Aorta (tissue), 5 donors: ENCODE data around the gene NFX1. TPM values are rescaled to one million over a fixed set of nuclear protein-coding genes. Genes with fewer than 3 reads are reported as not detected.
A peak's percentile ranks its signal among the peaks of the same experiment; 100 is the strongest.

Experiments
- ATAC-seq: fragments of 200-7000 bp; cut with Tn5 transposase; one replicate; pipeline ENCODE4 v1.9.1; 2022; ENCODE audit warnings: moderate library complexity; ENCODE audit not compliant: low FRiP score
- DNase-seq, 2 donors: peaks; one replicate each; pipeline ENCODE4 v3.0.0-alpha.2; 2020
- H3K27ac ChIP-seq, 2 donors: one replicate each; pipeline ENCODE4 v1.5.1; 2013; ENCODE audit warnings: low read length in 2 of 2, mild to moderate bottlenecking in 2 of 2, moderate library complexity in 2 of 2, control low read depth in 1 of 2, inconsistent platforms in 1 of 2, low read depth in 1 of 2
- H3K27me3 ChIP-seq, 2 donors: one replicate each; pipeline ENCODE4 v1.6.1; 2013; ENCODE audit warnings: control low read depth in 1 of 2, low read length in 1 of 2, mild to moderate bottlenecking in 1 of 2, moderate library complexity in 1 of 2; ENCODE audit not compliant: insufficient read depth in 2 of 2, control insufficient read depth in 1 of 2
- H3K36me3 ChIP-seq, 2 donors: one replicate each; pipeline ENCODE4 v1.6.1; 2013; ENCODE audit warnings: control low read depth in 1 of 2, low read length in 1 of 2, mild to moderate bottlenecking in 1 of 2; ENCODE audit not compliant: insufficient read depth in 2 of 2, control insufficient read depth in 1 of 2
- H3K4me1 ChIP-seq, 2 donors: one replicate each; pipeline ENCODE4 v1.6.1; 2013; ENCODE audit warnings: low read length in 2 of 2, control low read depth in 1 of 2, mild to moderate bottlenecking in 1 of 2, moderate library complexity in 1 of 2; ENCODE audit not compliant: insufficient read depth in 2 of 2, control insufficient read depth in 1 of 2
- H3K4me3 ChIP-seq, 2 donors: one replicate each; pipeline ENCODE4 v1.5.1; 2013; ENCODE audit warnings: low read length in 2 of 2, control low read depth in 1 of 2, mild to moderate bottlenecking in 1 of 2
- H3K9me3 ChIP-seq: one replicate; pipeline ENCODE4 v1.6.1; 2013; ENCODE audit warnings: mild to moderate bottlenecking, low read length; ENCODE audit not compliant: control insufficient read depth
- WGBS, 2 donors: extraction: QIAGEN DNeasy Blood & Tissue Kit; methylation state at CpG; one replicate each; pipeline ENCODE4 v1.1.7; 2013; 5-methylcytosine and 5-hydroxymethylcytosine counted together
- intact Hi-C, 2 donors: fragments of 100-400 bp; cut with DNase I; formaldehyde crosslinking; loops; one replicate each; pipeline versions ENCODE4 v1.14.2 to v1.15.0; 2022
- polyA plus RNA-seq, 2 donors: library from polyadenylated mRNA; stranded (reverse); fragments of 200-250 nt; gene quantifications; one replicate each; pipeline ENCODE4 v1.2.3, GENCODE V29; 2013
- total RNA-seq, 2 donors: library from RNA; stranded (reverse); fragmentation: NEBNext Ultra II Directional; extraction: Animal tissue kit (Norgen Biotek cat#: 25700); gene quantifications; one replicate each; pipeline ENCODE4 v1.2.1, GENCODE V29; 2021
- donor health status: healthy with polysubstance abuse.
- donor health status: Bipolar disorder and iron deficiency.
- donor health status: DM: no; HTN: no; CAD: no.
- donor health status: DM: no; HTN: no; CAD: no.
- donor health status: DM: yes; HTN: yes; CAD: no.

Gene NFX1
- total and polyA plus RNA-seq, 4 donors = 21.4 to 38.3 (median 29.7) TPM

GRCh38 chr9:33293782-33294181 is 3.5 kb downstream of the NFX1 start:
- Histone ChIP-seq H3K4me3 (no peak overlapping the region), H3K27ac (no peak overlapping the region), H3K36me3 (peaks cover 0 to 2% of the 10 kb centered on the region in 2 donors), H3K9me3 (no peaks in the 10 kb centered on the region), H3K27me3 (no peaks in the 10 kb centered on the region), H3K4me1 (peaks cover 0 to 3% of the 10 kb centered on the region in 2 donors)
- no peak for ATAC-seq
- intact Hi-C loops = loop anchor here in 1 of 2 donors (5.0 kb wide), 1 partner anchor 34 kb away; no protein-coding TSS in a partner anchor
- DNase-seq = no peak
- WGBS, 2 donors = 81 to 82% methylated on average over 2 of the region's 2 CpGs

GRCh38 chr9:33294670-33295432 is 4.5 kb downstream of the NFX1 start:
- no peaks in the 10 kb centered on the region for H3K27me3 ChIP-seq
- no peak for DNase-seq
- peaks cover 0 to 4% of the 10 kb centered on the region in 2 donors for H3K36me3 ChIP-seq
- H3K4me3 ChIP-seq = no peak overlapping the region
- peaks cover 0 to 3% of the 10 kb centered on the region in 2 donors for H3K4me1 ChIP-seq
- no peaks in the 10 kb centered on the region for H3K9me3 ChIP-seq
- ATAC-seq = no peak
- intact Hi-C loops = loop anchor here in 1 of 2 donors (5.0 kb wide), 1 partner anchor 32 kb away; no protein-coding TSS in a partner anchor
- no peak overlapping the region for H3K27ac ChIP-seq
- WGBS, 2 donors = 87 to 92% methylated on average over 12 of the region's 12 CpGs

GRCh38 chr9:33295571-33295970 is 5.3 kb downstream of the NFX1 start:
- intact Hi-C loops = no loop called here
- ATAC-seq = no peak
- Histone ChIP-seq H3K27me3 (no peaks in the 10 kb centered on the region), H3K9me3 (no peaks in the 10 kb centered on the region), H3K4me3 (no peak overlapping the region), H3K27ac (no peak overlapping the region), H3K4me1 (peaks cover 0 to 3% of the 10 kb centered on the region in 2 donors), H3K36me3 (peaks cover 3 to 4% of the 10 kb centered on the region in 2 donors)
- whole genome bisulfite sequencing, 2 donors = 78 to 82% methylated on average over 2 of the region's 2 CpGs
- no peak for DNase-seq

GRCh38 chr9:33297432-33297831 is 7.1 kb downstream of the NFX1 start:
- intact Hi-C loops = no loop called here
- Histone ChIP-seq H3K36me3 (peaks cover 3 to 4% of the 10 kb centered on the region in 2 donors), H3K9me3 (no peaks in the 10 kb centered on the region), H3K27me3 (no peaks in the 10 kb centered on the region), H3K4me1 (no peaks in the 10 kb centered on the region), H3K27ac (no peak overlapping the region), H3K4me3 (no peak overlapping the region)
- 78 to 83% methylated on average over 1 of the region's 1 CpG for WGBS, 2 donors
- ATAC-seq (peak; percentile 29), DNase-seq (peak in 1 of 2 donors; percentile 74)

GRCh38 chr9:33300546-33300945 is 10.2 kb downstream of the NFX1 start:
- DNase-seq (no peak), ATAC-seq (no peak)
- H3K9me3 ChIP-seq = no peaks in the 10 kb centered on the region
- H3K36me3 ChIP-seq = peaks cover 5 to 11% of the 10 kb centered on the region in 2 donors
- WGBS, 2 donors = 72 to 73% methylated on average over 2 of the region's 2 CpGs
- no peak overlapping the region for H3K4me3 ChIP-seq
- no peaks in the 10 kb centered on the region for H3K4me1 ChIP-seq
- H3K27ac ChIP-seq = no peak overlapping the region
- H3K27me3 ChIP-seq = no peaks in the 10 kb centered on the region
- intact Hi-C loops = no loop called here

GRCh38 chr9:33304362-33304761 is 14.0 kb downstream of the NFX1 start:
- no peak for ATAC-seq
- Histone ChIP-seq H3K27ac (no peak overlapping the region), H3K4me1 (no peaks in the 10 kb centered on the region), H3K36me3 (peaks cover 13 to 15% of the 10 kb centered on the region in 2 donors), H3K4me3 (no peak overlapping the region), H3K9me3 (no peaks in the 10 kb centered on the region), H3K27me3 (no peaks in the 10 kb centered on the region)
- 88 to 95% methylated on average over 1 of the region's 1 CpG for WGBS, 2 donors
- intact Hi-C loops = no loop called here
- no peak for DNase-seq

- Histone ChIP-seq H3K4me1 (no peaks in the 10 kb centered on the region), H3K27me3 (no peaks in the 10 kb centered on the region), H3K9me3 (no peaks in the 10 kb centered on the region), H3K4me3 (no peak overlapping the region), H3K36me3 (peaks cover 17 to 20% of the 10 kb centered on the region in 2 donors), H3K27ac (no peak overlapping the region)
- WGBS, 2 donors = 85 to 88% methylated on average over 3 of the region's 3 CpGs
- ATAC-seq (no peak), DNase-seq (no peak)
- intact Hi-C loops = loop anchor here in 1 of 2 donors (5.0 kb wide), 1 partner anchor 36 kb away; no protein-coding TSS in a partner anchor
Measured at GRCh38 chr9:33306037-33306436, 15.7 kb downstream of the NFX1 start.

GRCh38 chr9:33307067-33307466 is 16.8 kb downstream of the NFX1 start:
- no peak for ATAC-seq
- no peak for DNase-seq
- Histone ChIP-seq H3K27me3 (no peaks in the 10 kb centered on the region), H3K9me3 (no peaks in the 10 kb centered on the region), H3K36me3 (peaks cover 17 to 24% of the 10 kb centered on the region in 2 donors), H3K4me1 (no peaks in the 10 kb centered on the region), H3K4me3 (no peak overlapping the region), H3K27ac (no peak overlapping the region)
- intact Hi-C loops = loop anchor here in 1 of 2 donors (5.0 kb wide), 1 partner anchor 35 kb away; no protein-coding TSS in a partner anchor
- 80 to 85% methylated on average over 1 of the region's 1 CpG for WGBS, 2 donors

GRCh38 chr9:33309903-33310302 is 19.6 kb downstream of the NFX1 start:
- Histone ChIP-seq H3K4me3 (no peak overlapping the region), H3K27me3 (no peaks in the 10 kb centered on the region), H3K4me1 (no peaks in the 10 kb centered on the region), H3K27ac (no peak overlapping the region), H3K9me3 (no peaks in the 10 kb centered on the region), H3K36me3 (peaks cover 17 to 18% of the 10 kb centered on the region in 2 donors)
- no peak for DNase-seq
- intact Hi-C loops = loop anchor here in 1 of 2 donors (5.0 kb wide), 1 partner anchor 32 kb away; no protein-coding TSS in a partner anchor
- no peak for ATAC-seq
- WGBS, 2 donors = 82 to 84% methylated on average over 1 of the region's 1 CpG
